Measurements from ENCODE around the gene CTIF.

CTIF gene

GRCh38 chr18:48551100-48551499, 12.3 kb downstream of the CTIF start:
- DNase-seq (ENCODE audit: low read depth, low spot score): no peak

GRCh38 chr18:48552130-48552529, 13.3 kb downstream of the CTIF start:
- DNase-seq (ENCODE audit: low read depth, low spot score): no peak

GRCh38 chr18:48553236-48553635, 14.4 kb downstream of the CTIF start:
- no peak for DNase-seq (ENCODE audit: low read depth, low spot score)

GRCh38 chr18:48554610-48555400, 16.0 kb downstream of the CTIF start:
- DNase-seq (ENCODE audit: low read depth, low spot score): no peak

GRCh38 chr18:48555465-48555995, 16.7 kb downstream of the CTIF start:
- no peak for DNase-seq (ENCODE audit: low read depth, low spot score)

- DNase-seq (ENCODE audit: low read depth, low spot score): no peak
Observed at GRCh38 chr18:48557640-48558174, 18.9 kb downstream of the CTIF start.

- DNase-seq (ENCODE audit: low read depth, low spot score): no peak
Observed at GRCh38 chr18:48558248-48558647, 19.4 kb downstream of the CTIF start.

GRCh38 chr18:48560491-48560890, 21.7 kb downstream of the CTIF start:
- DNase-seq (ENCODE audit: low read depth, low spot score): no peak

GRCh38 chr18:48562075-48562474, 23.2 kb downstream of the CTIF start:
- no peak for DNase-seq (ENCODE audit: low read depth, low spot score)

GRCh38 chr18:48563027-48563426, 24.2 kb downstream of the CTIF start:
- DNase-seq (ENCODE audit: low read depth, low spot score): no peak

- no peak for DNase-seq (ENCODE audit: low read depth, low spot score)
Observed at GRCh38 chr18:48564139-48564538, 25.3 kb downstream of the CTIF start.

- no peak for DNase-seq (ENCODE audit: low read depth, low spot score)
Observed at GRCh38 chr18:48565105-48565504, 26.3 kb downstream of the CTIF start.

GRCh38 chr18:48566589-48566988, 27.8 kb downstream of the CTIF start:
- no peak for DNase-seq (ENCODE audit: low read depth, low spot score)

GRCh38 chr18:48567388-48567787, 28.6 kb downstream of the CTIF start:
- DNase-seq (ENCODE audit: low read depth, low spot score): no peak

GRCh38 chr18:48569139-48569914, 30.5 kb downstream of the CTIF start:
- no peak for DNase-seq (ENCODE audit: low read depth, low spot score)

- no peak for DNase-seq (ENCODE audit: low read depth, low spot score)
Observed at GRCh38 chr18:48569915-48570264, 31.1 kb downstream of the CTIF start.

- no peak for DNase-seq (ENCODE audit: low read depth, low spot score)
Observed at GRCh38 chr18:48570313-48570712, 31.5 kb downstream of the CTIF start.

- DNase-seq (ENCODE audit: low read depth, low spot score): no peak
Observed at GRCh38 chr18:48571639-48572384, 33.0 kb downstream of the CTIF start.

- DNase-seq (ENCODE audit: low read depth, low spot score): no peak
Observed at GRCh38 chr18:48572402-48573126, 33.7 kb downstream of the CTIF start.

- DNase-seq (ENCODE audit: low read depth, low spot score): no peak
Observed at GRCh38 chr18:48573632-48574283, 34.9 kb downstream of the CTIF start.

Measured in activated naive CD8-positive, alpha-beta T cell treated with anti-CD3 and anti-CD28 coated beads, Interleukin-2, amount 50 U/mL, for 16 hours (primary cell).